Right atrium auricular region (tissue), 2 donors: ENCODE results near the gene IMMP1L. TPM values are rescaled to one million over a fixed set of nuclear protein-coding genes. Genes with fewer than 3 reads are reported as not detected.

Source experiments
- DNase-seq: peaks from one replicate; pipeline ENCODE4 v3.0.0-alpha.2; 2019; ENCODE audit warnings: low spot score
- H3K27ac ChIP-seq, 2 donors: fragments of 200-600 bp; sonication (generic); 1 replicate in 1 of 2; 2 replicates in 1 of 2; pipeline ENCODE4 v1.5.1; 2016 to 2019
- H3K27me3 ChIP-seq, 2 donors: fragments of 200-600 bp; sonication (generic); one replicate each; pipeline versions ENCODE4 v1.5.1 to v1.6.0; 2017 to 2019
- H3K36me3 ChIP-seq: fragments of 200-600 bp; sonication (generic); one replicate; pipeline ENCODE4 v1.5.1; 2016
- H3K4me1 ChIP-seq, 2 donors: fragments of 200-600 bp; sonication (generic); one replicate each; pipeline versions ENCODE4 v1.5.1 to v1.6.0; 2017 to 2019
- H3K4me3 ChIP-seq, 2 donors: fragments of 200-600 bp; sonication (generic); 1 replicate in 1 of 2; 2 replicates in 1 of 2; pipeline ENCODE4 v1.5.1; 2017 to 2019; ENCODE audit warnings: mild to moderate bottlenecking in 1 of 2, moderate library complexity in 1 of 2
- H3K9me3 ChIP-seq, 2 donors: fragments of 200-600 bp; sonication (generic); one replicate each; pipeline ENCODE4 v1.5.1; 2019
- CTCF ChIP-seq, 2 donors: fragments of 200-600 bp; sonication (generic); IDR thresholded peaks; one replicate each; pipeline ENCODE4 v1.5.1; 2019; ENCODE audit warnings: antibody characterized with exemption in 2 of 2
- total RNA-seq, 2 donors: library from RNA; depleted of rRNA; stranded (reverse); fragments of >200 nt; gene quantifications; one replicate each; pipeline ENCODE4 v1.1.0, GENCODE V29; 2016

IMMP1L gene
- total RNA-seq, 2 donors from 2014 or later: 9.1 to 22.9 TPM

- DNase-seq: no peak
- Histone ChIP-seq H3K27ac (no peak overlapping the region), H3K36me3 (no peaks in the 10 kb centered on the region), H3K4me3 (no peak overlapping the region), H3K9me3 (no peaks in the 10 kb centered on the region), H3K27me3 (no peaks in the 10 kb centered on the region), H3K4me1 (no peaks in the 10 kb centered on the region)
- TF ChIP-seq CTCF (IDR thresholded peaks at IDR 0.05): no peak
These were observed 67.3 kb downstream of the IMMP1L start for GRCh38 chr11:31442086-31442485.

- Histone ChIP-seq H3K36me3 (no peaks in the 10 kb centered on the region), H3K4me3 (no peak overlapping the region), H3K27ac (no peak overlapping the region), H3K9me3 (no peaks in the 10 kb centered on the region), H3K27me3 (no peaks in the 10 kb centered on the region), H3K4me1 (no peaks in the 10 kb centered on the region)
- no peak for TF ChIP-seq CTCF (IDR thresholded peaks at IDR 0.05)
- no peak for DNase-seq
These were observed 68.1 kb downstream of the IMMP1L start for GRCh38 chr11:31441296-31441695.

- H3K4me1 ChIP-seq: no peaks in the 10 kb centered on the region
- DNase-seq: no peak
- H3K27ac ChIP-seq: no peak overlapping the region
- H3K9me3 ChIP-seq: no peaks in the 10 kb centered on the region
- no peaks in the 10 kb centered on the region for H3K27me3 ChIP-seq
- no peak for TF ChIP-seq CTCF (IDR thresholded peaks at IDR 0.05)
- H3K36me3 ChIP-seq: no peaks in the 10 kb centered on the region
- no peak overlapping the region for H3K4me3 ChIP-seq
These were observed 71.5 kb downstream of the IMMP1L start for GRCh38 chr11:31437742-31438435.

- Histone ChIP-seq H3K4me1 (no peaks in the 10 kb centered on the region), H3K27ac (no peak overlapping the region), H3K27me3 (no peaks in the 10 kb centered on the region), H3K36me3 (peaks cover 9% of the 10 kb centered on the region), H3K4me3 (no peak overlapping the region), H3K9me3 (no peaks in the 10 kb centered on the region)
- no peak for TF ChIP-seq CTCF (IDR thresholded peaks at IDR 0.05)
- no peak for DNase-seq
These were observed 75.6 kb downstream of the IMMP1L start for GRCh38 chr11:31433851-31434250.

GRCh38 chr11:31424652-31425051, 84.8 kb downstream of the IMMP1L start:
- no peaks in the 10 kb centered on the region for H3K4me1 ChIP-seq
- H3K27me3 ChIP-seq: no peaks in the 10 kb centered on the region
- no peak overlapping the region for H3K4me3 ChIP-seq
- no peak for DNase-seq
- no peaks in the 10 kb centered on the region for H3K36me3 ChIP-seq
- no peak for TF ChIP-seq CTCF (IDR thresholded peaks at IDR 0.05)
- no peak overlapping the region for H3K27ac ChIP-seq
- no peaks in the 10 kb centered on the region for H3K9me3 ChIP-seq

- H3K27me3 ChIP-seq: no peaks in the 10 kb centered on the region
These were observed 86.7 kb downstream of the IMMP1L start for GRCh38 chr11:31422703-31423102.

More at GRCh38 chr11:31422703-31423102, 86.7 kb downstream of the IMMP1L start:
- no peaks in the 10 kb centered on the region for H3K9me3 ChIP-seq
- no peak overlapping the region for H3K4me3 ChIP-seq
- no peak overlapping the region for H3K27ac ChIP-seq
- H3K4me1 ChIP-seq: no peaks in the 10 kb centered on the region
- no peak for DNase-seq
- no peak for TF ChIP-seq CTCF (IDR thresholded peaks at IDR 0.05)
- no peaks in the 10 kb centered on the region for H3K36me3 ChIP-seq
